ENCODE data around the gene PPP2R5E. TPM values are rescaled to one million over a fixed set of nuclear protein-coding genes. Genes with fewer than 3 reads are reported as not detected.

Gene PPP2R5E
- total and polyA plus RNA-seq, 11 donors = 6.2 to 44.2 (median 31.3) TPM

GRCh38 chr14:63467440-63468072, 75.6 kb downstream of the PPP2R5E start:
- intact Hi-C loops (cut with DNase I) = no loop called here
- 53 to 67% (median 60%) methylated on average over 4 of the region's 4 CpGs for WGBS, 4 donors
- ATAC-seq = no peak
- H3K4me1 ChIP-seq = peaks cover 0 to 47% (median 24%) of the 10 kb centered on the region in 12 donors
- no peaks in the 10 kb centered on the region for H3K36me3 ChIP-seq
- TF ChIP-seq POLR2A (IDR thresholded peaks at IDR 0.05) = no peak
- TF ChIP-seq, protein P1, sequence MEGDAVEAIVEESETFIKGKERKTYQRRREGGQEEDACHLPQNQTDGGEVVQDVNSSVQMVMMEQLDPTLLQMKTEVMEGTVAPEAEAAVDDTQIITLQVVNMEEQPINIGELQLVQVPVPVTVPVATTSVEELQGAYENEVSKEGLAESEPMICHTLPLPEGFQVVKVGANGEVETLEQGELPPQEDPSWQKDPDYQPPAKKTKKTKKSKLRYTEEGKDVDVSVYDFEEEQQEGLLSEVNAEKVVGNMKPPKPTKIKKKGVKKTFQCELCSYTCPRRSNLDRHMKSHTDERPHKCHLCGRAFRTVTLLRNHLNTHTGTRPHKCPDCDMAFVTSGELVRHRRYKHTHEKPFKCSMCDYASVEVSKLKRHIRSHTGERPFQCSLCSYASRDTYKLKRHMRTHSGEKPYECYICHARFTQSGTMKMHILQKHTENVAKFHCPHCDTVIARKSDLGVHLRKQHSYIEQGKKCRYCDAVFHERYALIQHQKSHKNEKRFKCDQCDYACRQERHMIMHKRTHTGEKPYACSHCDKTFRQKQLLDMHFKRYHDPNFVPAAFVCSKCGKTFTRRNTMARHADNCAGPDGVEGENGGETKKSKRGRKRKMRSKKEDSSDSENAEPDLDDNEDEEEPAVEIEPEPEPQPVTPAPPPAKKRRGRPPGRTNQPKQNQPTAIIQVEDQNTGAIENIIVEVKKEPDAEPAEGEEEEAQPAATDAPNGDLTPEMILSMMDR (IDR thresholded peaks at IDR 0.05) = no peak
- no peaks in the 10 kb centered on the region for H3K9me3 ChIP-seq
- H3K27me3 ChIP-seq = no peaks in the 10 kb centered on the region
- H3K27ac ChIP-seq = no peak overlapping the region
- DNase-seq = no peak
- no peak overlapping the region for H3K4me3 ChIP-seq

GRCh38 chr14:63465347-63465746, 77.8 kb downstream of the PPP2R5E start:
- Histone ChIP-seq H3K4me3 (no peak overlapping the region), H3K27me3 (no peaks in the 10 kb centered on the region), H3K9me3 (no peaks in the 10 kb centered on the region), H3K27ac (no peak overlapping the region), H3K4me1 (peaks cover 0 to 36% (median 12%) of the 10 kb centered on the region in 12 donors), H3K36me3 (no peaks in the 10 kb centered on the region)
- DNase-seq (peak in 1 of 5 donors; percentile 49), ATAC-seq (no peak)
- WGBS, 4 donors = 83 to 96% (median 85%) methylated on average over 8 of the region's 8 CpGs
- TF ChIP-seq, protein P1 (IDR thresholded peaks at IDR 0.05) = no peak
- no peak for TF ChIP-seq POLR2A (IDR thresholded peaks at IDR 0.05)
- intact Hi-C loops (cut with DNase I) = no loop called here

- Histone ChIP-seq H3K4me1 (peaks cover 0 to 23% (median 5%) of the 10 kb centered on the region in 12 donors), H3K4me3 (no peak overlapping the region), H3K27ac (no peak overlapping the region), H3K27me3 (no peaks in the 10 kb centered on the region), H3K9me3 (no peaks in the 10 kb centered on the region), H3K36me3 (no peaks in the 10 kb centered on the region)
- TF ChIP-seq, protein P1 (IDR thresholded peaks at IDR 0.05) = no peak
- TF ChIP-seq POLR2A (IDR thresholded peaks at IDR 0.05) = no peak
- 24 to 58% (median 41%) methylated on average over 4 of the region's 4 CpGs for WGBS, 4 donors
- intact Hi-C loops (cut with DNase I) = no loop called here
- DNase-seq (no peak), ATAC-seq (no peak)
These were observed 82.4 kb downstream of the PPP2R5E start for GRCh38 chr14:63460680-63461369.

DNA sequence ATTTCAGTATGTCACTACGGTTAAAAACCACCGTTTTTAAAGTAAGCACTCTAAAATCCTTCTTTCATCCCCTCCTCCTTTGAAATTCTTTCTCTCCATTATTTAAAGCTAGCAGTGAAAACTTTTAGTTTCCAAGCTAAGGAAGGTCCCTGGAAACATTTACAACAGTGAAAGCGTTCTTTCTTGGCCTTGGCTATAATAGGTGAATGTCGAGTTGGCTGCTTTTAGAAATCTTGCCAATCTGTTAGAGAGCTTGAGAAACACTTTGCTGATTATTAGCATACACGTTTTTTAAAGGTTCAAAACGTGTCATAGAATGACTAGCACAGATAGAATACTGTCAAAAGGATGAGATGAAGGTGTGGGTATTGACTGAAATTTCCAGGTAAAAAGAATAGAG, 83.4 kb downstream of the PPP2R5E start:
- no peaks in the 10 kb centered on the region for H3K36me3 ChIP-seq
- DNase-seq (no peak), ATAC-seq (no peak)
- H3K4me3 ChIP-seq = no peak overlapping the region
- TF ChIP-seq, protein P1 (IDR thresholded peaks at IDR 0.05) = no peak
- TF ChIP-seq POLR2A (IDR thresholded peaks at IDR 0.05) = no peak
- intact Hi-C loops (cut with DNase I) = no loop called here
- H3K9me3 ChIP-seq = no peaks in the 10 kb centered on the region
- H3K4me1 ChIP-seq = peaks cover 0 to 25% (median 8%) of the 10 kb centered on the region in 12 donors
- H3K27me3 ChIP-seq = no peaks in the 10 kb centered on the region
- WGBS, 4 donors = 55 to 66% (median 57%) methylated on average over 6 of the region's 6 CpGs
- no peak overlapping the region for H3K27ac ChIP-seq
